ENCODE results near the gene ARHGEF4.
"Not testable (repeated sequence)": the region's sequence is repeated elsewhere in the genome, so short reads cannot be mapped to it uniquely, and the experiment has no call there.

ARHGEF4 gene

DNA sequence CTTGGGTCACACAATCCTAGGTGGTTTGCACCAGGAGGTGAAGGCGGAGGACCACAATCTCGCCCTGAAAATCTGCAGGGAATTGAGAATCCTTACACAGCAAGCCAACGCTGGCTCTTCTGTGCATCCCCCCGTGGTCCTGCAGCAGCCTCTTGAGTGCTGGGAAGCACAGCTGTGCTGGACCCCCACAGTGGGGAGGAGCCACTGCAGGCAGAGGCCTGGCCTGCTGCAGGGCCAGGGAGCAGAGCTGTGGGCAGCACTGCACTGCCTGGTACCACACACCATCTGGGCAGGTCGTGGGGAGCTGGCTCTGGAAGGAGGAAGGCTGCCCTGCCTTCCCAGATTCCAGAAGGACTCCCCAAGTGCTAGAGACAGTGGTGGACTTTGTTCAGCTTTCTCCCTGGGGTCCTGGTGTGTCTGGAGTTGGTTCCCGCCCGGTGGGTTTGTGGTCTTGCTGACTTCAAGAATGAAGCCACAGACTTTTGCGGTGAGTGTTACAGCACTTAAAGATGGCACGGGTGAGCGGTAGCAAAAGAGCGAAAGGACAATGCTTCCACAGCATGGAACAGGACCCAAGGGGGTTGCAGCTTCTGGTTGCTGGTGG lies 150.3 kb downstream of the ARHGEF4 start:
- TF ChIP-seq, protein P1, sequence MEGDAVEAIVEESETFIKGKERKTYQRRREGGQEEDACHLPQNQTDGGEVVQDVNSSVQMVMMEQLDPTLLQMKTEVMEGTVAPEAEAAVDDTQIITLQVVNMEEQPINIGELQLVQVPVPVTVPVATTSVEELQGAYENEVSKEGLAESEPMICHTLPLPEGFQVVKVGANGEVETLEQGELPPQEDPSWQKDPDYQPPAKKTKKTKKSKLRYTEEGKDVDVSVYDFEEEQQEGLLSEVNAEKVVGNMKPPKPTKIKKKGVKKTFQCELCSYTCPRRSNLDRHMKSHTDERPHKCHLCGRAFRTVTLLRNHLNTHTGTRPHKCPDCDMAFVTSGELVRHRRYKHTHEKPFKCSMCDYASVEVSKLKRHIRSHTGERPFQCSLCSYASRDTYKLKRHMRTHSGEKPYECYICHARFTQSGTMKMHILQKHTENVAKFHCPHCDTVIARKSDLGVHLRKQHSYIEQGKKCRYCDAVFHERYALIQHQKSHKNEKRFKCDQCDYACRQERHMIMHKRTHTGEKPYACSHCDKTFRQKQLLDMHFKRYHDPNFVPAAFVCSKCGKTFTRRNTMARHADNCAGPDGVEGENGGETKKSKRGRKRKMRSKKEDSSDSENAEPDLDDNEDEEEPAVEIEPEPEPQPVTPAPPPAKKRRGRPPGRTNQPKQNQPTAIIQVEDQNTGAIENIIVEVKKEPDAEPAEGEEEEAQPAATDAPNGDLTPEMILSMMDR (IDR thresholded peaks at IDR 0.05; ENCODE audit: insufficient read depth, missing control alignments) = no peak

DNA sequence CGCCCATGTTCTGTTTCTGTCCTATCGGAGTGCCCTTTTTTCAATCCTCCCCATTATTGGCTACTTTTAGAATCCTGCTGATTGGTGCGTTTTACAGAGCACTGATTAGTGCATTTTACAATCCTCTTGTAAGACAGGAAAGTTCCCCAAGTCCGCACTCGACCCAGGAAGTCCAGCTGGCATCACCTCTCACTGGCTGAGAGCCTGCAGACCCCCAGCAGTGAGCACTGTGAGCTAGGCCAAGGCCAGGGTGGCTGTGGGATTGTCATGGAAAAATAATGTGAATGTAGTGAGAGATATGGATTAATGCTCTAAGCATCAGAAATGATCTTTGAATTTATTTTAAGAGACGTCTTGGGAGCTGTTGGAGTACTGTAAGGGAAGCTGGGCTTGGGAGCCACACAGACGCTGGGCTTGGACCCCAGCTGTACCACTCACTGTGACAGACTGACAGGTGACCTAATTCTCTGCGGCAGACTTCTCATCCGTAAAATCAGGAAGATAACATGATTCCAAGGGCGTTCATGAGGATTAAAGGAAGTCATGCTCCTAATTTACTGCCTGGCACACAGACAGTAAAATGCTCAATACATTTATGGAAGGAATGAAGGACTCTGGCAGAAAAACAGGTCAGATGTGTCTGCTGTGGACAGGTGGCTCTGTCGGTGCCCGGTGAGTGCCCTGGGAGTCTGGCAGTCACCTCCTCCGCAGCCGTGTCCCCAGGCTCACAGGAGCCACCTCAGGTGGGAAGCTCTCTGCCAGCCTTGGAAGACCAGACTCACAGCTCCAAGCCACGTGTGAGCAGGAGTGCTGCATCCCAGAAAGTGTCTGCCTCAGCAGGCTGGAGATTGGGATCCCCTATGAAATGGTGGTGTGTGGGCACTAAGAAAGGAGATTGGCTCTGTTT lies 151.1 kb downstream of the ARHGEF4 start:
- TF ChIP-seq, protein P1 (IDR thresholded peaks at IDR 0.05; ENCODE audit: insufficient read depth, missing control alignments) = no peak
- FAIRE-seq (no peak), DNase-seq (ENCODE audit: insufficient read length, low spot score) (no peak)

More for the DNA sequence above, 150.3 kb downstream of the ARHGEF4 start:
- DNase-seq (ENCODE audit: insufficient read length, low spot score) = no peak
- FAIRE-seq = no peak

DNA sequence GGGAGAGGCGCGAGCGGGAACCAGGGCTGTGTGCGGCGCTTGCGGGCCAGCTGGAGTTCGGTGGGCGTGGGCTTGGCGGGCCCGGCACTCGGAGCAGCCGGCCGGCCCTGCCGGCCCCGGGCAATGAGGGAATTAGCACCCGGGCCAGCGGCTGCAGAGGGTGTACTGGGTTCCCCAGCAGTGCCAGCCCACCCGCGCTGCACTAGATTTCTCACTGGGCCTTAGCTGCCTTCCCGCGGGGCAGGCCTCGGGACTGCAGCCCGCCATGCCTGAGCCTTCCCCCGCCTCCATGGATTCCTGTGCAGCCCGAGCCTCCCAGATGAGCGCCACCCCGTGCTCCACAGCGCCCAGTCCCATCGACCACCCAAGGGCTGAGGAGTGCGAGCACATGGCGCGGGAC lies 154.7 kb downstream of the ARHGEF4 start:
- FAIRE-seq; DNase-seq (ENCODE audit: insufficient read length, low spot score): not testable (repeated sequence)

DNA sequence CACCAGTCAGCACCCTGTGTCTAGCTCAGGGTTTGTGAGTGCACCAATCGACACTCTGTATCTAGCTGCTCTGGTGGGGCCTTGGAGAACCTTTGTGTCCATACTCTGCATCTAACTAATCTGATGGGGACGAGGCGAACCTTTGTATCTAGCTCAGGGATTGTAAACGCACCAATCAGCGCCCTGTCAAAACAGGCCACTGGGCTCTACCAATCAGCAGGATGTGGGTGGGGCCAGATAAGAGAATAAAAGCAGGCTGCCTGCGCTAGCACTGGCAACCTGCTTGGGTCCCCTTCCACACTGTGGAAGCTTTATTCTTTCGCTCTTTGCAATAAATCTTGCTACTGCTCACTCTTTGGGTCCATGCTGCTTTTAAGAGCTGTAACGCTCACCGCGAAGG lies 155.3 kb downstream of the ARHGEF4 start:
- DNase-seq (ENCODE audit: insufficient read length, low spot score); FAIRE-seq: not testable (repeated sequence)

DNA sequence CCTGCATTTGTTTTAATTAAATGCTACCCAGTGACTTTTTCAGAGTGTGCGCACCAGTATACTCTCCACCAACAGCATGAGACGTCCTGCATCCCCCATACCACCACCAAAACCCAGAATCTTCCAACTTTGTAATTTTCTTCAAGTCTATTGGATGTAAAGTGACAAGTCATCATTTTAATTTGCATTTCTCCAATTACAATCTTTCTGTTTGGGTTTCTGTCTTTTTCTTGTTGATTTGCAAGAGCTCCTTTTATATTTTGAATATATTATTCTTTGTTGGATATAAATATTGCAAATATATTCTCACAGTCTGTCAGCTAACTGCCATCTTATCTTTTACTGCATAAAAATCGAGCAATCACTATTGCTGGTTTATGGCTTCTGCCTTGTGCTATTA lies 160.0 kb downstream of the ARHGEF4 start:
- no peak for DNase-seq (ENCODE audit: insufficient read length, low spot score)
- no peak for FAIRE-seq
- TF ChIP-seq, protein P1 (IDR thresholded peaks at IDR 0.05; ENCODE audit: insufficient read depth, missing control alignments) = no peak

DNA sequence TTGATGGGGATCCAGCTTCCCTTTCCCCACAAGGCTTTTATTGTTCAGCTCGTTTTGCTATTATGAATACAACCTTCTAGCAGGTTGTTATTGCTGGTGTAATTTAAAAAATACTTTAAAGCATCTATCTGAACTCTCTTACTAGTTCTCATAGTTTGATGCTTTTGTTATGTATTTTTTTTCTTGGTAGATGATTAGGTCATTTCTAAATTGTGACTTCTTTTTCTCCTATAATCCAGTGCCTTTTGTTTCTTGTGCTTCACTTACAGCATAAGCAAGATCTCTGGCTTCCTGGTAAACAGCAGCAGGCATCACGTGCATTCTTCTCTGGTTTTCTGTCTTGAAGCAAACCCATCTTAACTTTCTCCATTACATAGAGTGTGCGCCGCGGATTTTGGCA lies 160.5 kb downstream of the ARHGEF4 start:
- DNase-seq (ENCODE audit: insufficient read length, low spot score) (no peak), FAIRE-seq (no peak)
- TF ChIP-seq, protein P1 (IDR thresholded peaks at IDR 0.05; ENCODE audit: insufficient read depth, missing control alignments) = no peak

DNA sequence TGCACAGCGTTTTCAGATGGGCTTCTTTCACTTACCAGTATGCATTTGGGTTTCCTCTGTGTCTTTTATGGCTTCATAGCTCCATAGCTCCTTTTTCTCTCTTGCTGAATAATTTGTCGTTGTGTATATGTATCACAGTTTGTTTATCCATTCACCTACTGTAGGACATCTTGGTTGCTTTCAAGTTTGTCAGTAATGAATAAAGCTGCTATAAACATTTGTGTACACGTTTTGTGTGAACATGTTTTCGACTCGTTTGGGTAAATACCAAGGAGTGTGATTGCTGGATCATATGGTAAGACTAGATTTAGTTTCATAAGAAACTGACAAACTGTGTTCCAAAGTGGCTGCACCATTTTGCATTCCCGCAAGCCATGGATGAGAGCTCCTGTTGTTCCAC lies 161.8 kb downstream of the ARHGEF4 start:
- FAIRE-seq (no peak), DNase-seq (ENCODE audit: insufficient read length, low spot score) (no peak)
- TF ChIP-seq, protein P1 (IDR thresholded peaks at IDR 0.05; ENCODE audit: insufficient read depth, missing control alignments) = no peak
